ENCODE data around the gene C1QTNF1.

The C1QTNF1 gene

GRCh38 chr17:79082311-79083190 lies 58.6 kb downstream of the C1QTNF1 start:
- DNase-seq = peak; percentile 38

GRCh38 chr17:79083191-79083971 lies 59.4 kb downstream of the C1QTNF1 start:
- no peak for DNase-seq

- DNase-seq = no peak
These were observed 60.6 kb downstream of the C1QTNF1 start for GRCh38 chr17:79084291-79085153.

GRCh38 chr17:79085154-79085920 lies 61.4 kb downstream of the C1QTNF1 start:
- peak; percentile 38 for DNase-seq

GRCh38 chr17:79085921-79086551 lies 62.1 kb downstream of the C1QTNF1 start:
- DNase-seq = no peak

- DNase-seq = no peak
These were observed 62.8 kb downstream of the C1QTNF1 start for GRCh38 chr17:79086609-79087427.

- peak; percentile 50 for DNase-seq
These were observed 63.6 kb downstream of the C1QTNF1 start for GRCh38 chr17:79087428-79088143.

- no peak for DNase-seq
These were observed 64.5 kb downstream of the C1QTNF1 start for GRCh38 chr17:79088247-79088996.

- DNase-seq = no peak
These were observed 65.0 kb downstream of the C1QTNF1 start for GRCh38 chr17:79088997-79089328.

- DNase-seq = peak; percentile 66
These were observed 65.9 kb downstream of the C1QTNF1 start for GRCh38 chr17:79089720-79090442.

GRCh38 chr17:79090443-79091225 lies 66.7 kb downstream of the C1QTNF1 start:
- no peak for DNase-seq

GRCh38 chr17:79091226-79091670 lies 67.3 kb downstream of the C1QTNF1 start:
- no peak for DNase-seq

- DNase-seq = no peak
These were observed 68.6 kb downstream of the C1QTNF1 start for GRCh38 chr17:79092567-79092966.

- no peak for DNase-seq
These were observed 69.3 kb downstream of the C1QTNF1 start for GRCh38 chr17:79093270-79093669.

GRCh38 chr17:79094261-79094660 lies 70.3 kb downstream of the C1QTNF1 start:
- DNase-seq = no peak

- no peak for DNase-seq
These were observed 71.5 kb downstream of the C1QTNF1 start for GRCh38 chr17:79095345-79096055.

GRCh38 chr17:79096477-79096876 lies 72.5 kb downstream of the C1QTNF1 start:
- no peak for DNase-seq

Data from NCI-H146 (cell line).